LNCAP (cell line): Measurements from ENCODE around the gene HTR2A.

Experiments used
- CTCF ChIP-seq: fragments of 450-650 bp; IDR thresholded peaks from 2 replicates; pipeline ENCODE4 v1.5.1; 2017; ENCODE audit warnings: mild to moderate bottlenecking

The HTR2A gene

GRCh38 chr13:46855166-46855565 is 41.7 kb downstream of the HTR2A start:
- TF ChIP-seq CTCF, result no peak

GRCh38 chr13:46852168-46852567 is 44.7 kb downstream of the HTR2A start:
- TF ChIP-seq CTCF, result no peak

- TF ChIP-seq CTCF, result no peak
Observed at GRCh38 chr13:46850214-46850613, 46.6 kb downstream of the HTR2A start.

- TF ChIP-seq CTCF, result no peak
Observed at GRCh38 chr13:46846726-46847125, 50.1 kb downstream of the HTR2A start.

GRCh38 chr13:46845146-46845545 is 51.7 kb downstream of the HTR2A start:
- no peak for TF ChIP-seq CTCF

- no peak for TF ChIP-seq CTCF
Observed at GRCh38 chr13:46844431-46844830, 52.4 kb downstream of the HTR2A start.

GRCh38 chr13:46839399-46839798 is 57.5 kb downstream of the HTR2A start:
- no peak for TF ChIP-seq CTCF

- no peak for TF ChIP-seq CTCF
Observed at GRCh38 chr13:46834657-46835056, 62.2 kb downstream of the HTR2A start.
